Measurements from ENCODE around the gene NPBWR2.

NPBWR2 gene

DNA sequence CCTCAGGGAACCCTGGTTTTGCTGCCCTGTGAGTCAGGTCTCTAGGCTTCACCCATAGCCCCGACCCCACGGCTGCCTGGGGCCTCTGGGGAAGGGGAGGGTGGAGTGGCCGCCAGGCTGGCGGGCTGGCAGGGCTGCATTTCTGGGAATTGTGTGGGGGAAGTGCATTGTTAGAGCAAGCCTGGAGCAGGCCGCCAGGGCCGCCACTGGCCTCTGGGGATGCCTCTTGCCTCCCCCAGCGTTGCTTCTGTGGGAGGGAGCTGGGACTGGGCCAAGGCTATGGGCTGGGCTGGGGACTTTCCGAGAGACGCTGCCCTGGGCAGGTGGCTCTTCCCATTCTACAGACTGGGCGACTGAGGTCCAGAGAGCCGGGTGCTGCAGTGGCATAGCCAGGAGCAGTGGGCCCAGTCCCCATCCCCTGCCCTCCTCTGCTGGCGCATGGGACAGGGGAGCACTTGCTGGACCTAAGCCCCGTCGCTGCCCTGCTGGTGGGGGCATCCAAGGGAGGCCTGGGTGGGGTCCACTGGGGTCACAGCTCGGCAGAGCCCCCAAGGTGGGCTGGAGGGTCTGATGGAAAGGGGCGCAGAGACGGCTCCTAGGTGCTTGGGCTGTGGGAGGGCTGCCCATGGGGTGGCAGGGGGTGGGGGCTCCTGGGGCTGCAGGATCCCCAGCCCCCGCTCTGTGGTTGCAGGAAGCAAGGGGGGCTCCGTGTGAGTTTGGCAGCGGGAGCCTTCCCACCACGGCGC is 51.3 kb downstream of the NPBWR2 start:
- DNase-seq = no peak

DNA sequence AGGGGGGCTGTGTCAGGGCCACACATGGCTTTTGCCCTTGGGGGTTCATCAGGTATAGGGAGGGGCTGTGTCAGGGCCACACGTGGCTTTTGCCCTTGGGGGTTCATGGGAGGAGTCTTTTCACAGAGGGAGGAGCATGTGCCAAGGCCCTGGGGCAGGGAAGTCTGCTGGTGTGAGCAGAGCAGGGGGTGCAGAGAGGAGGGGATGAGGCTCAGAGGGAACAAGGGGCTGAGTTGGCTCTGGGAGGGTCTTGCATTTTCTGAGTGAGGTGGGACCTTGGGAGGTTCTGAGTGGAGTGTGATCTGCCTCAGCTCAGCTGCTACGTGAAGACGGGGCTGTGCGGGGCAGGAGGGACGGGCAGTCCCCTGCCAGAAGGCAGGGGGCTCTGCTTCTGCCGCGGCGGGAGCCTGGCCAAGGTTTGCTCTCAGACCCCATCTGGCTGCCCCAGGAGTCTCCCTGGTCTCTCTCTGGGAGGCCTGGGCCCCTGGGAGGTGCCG is 51.9 kb downstream of the NPBWR2 start:
- no peak for DNase-seq

DNA sequence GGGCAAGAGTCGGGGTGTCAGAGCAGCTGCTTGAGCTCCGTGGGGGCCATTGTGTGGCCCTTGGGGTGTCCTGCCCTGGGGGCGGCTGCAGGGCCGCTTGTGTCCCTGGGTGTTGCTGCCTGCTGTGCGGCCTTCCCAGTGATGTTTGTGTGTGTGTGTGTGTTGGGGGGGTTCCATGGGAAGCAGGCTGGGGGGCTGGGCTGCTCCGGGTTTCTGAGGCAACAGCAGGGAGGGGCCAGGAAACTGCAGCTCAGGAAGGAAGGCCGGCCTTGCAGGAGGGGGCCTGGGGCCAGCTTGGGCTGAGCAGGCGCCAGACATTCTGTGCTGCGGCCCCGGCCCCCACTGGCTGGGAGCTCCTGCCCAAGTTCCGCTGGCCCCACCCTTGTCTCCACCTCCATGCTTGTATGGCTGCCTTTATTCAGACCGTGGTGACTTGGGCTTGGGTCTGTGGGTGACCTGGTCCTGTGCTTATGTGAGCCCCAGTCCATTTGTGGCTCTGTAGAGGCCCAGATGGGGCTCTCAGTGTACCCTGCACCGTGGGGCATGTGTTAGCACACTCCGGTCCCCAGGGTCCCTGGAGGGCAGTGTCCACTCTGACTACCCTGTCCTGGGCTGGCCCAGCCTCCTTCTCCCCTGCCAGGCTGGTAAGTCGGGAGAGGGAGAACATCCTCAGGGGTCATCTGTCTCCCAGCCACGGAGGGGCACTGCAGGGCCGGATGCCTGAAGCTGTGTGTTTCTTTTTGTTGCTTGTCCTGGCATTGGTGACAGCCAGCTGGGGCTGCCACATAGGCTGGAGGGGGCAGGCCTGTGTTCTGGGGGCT is 53.3 kb downstream of the NPBWR2 start:
- DNase-seq = no peak

All from stimulated activated CD4-positive, alpha-beta T cell treated with anti-CD3 and anti-CD28 coated beads, Interleukin-1b, Interleukin-23, amount 100 ng/mL, for 48 hours (primary cell).